Upper lobe of left lung (tissue), 6 donors: Measurements from ENCODE around the gene DPF3. TPM values are rescaled to one million over a fixed set of nuclear protein-coding genes. Genes with fewer than 3 reads are reported as not detected.

Experiments
- ATAC-seq, 2 donors: fragments of 200-7000 bp; cut with Tn5 transposase; one replicate each; pipeline ENCODE4 v1.9.1; 2022; ENCODE audit warnings: mild to moderate bottlenecking in 2 of 2, moderate library complexity in 2 of 2; ENCODE audit not compliant: low FRiP score in 2 of 2
- DNase-seq, 2 donors: peaks; one replicate each; pipeline ENCODE4 v3.0.0-alpha.2; 2019 to 2020
- H3K27ac ChIP-seq, 4 donors: fragments of 200-600 bp; sonication (generic); one replicate each; pipeline ENCODE4 v1.5.1; 2016 to 2019
- H3K27me3 ChIP-seq, 4 donors: fragments of 200-600 bp; sonication (generic); one replicate each; pipeline ENCODE4 v1.5.1; 2017 to 2019
- H3K36me3 ChIP-seq, 4 donors: fragments of 200-600 bp; sonication (generic); one replicate each; pipeline ENCODE4 v1.5.1; 2016 to 2019
- H3K4me1 ChIP-seq, 4 donors: fragments of 200-600 bp; sonication (generic); one replicate each; pipeline ENCODE4 v1.5.1; 2018 to 2019
- H3K4me3 ChIP-seq, 4 donors: fragments of 200-600 bp; sonication (generic); one replicate each; pipeline ENCODE4 v1.5.1; 2017 to 2019; ENCODE audit warnings: mild to moderate bottlenecking in 2 of 4, moderate library complexity in 1 of 4
- H3K9me3 ChIP-seq, 4 donors: fragments of 200-600 bp; sonication (generic); one replicate each; pipeline ENCODE4 v1.5.1; 2018 to 2019
- EP300 ChIP-seq, 4 donors: sonication (generic); formaldehyde crosslinking; IDR thresholded peaks; one replicate each; pipeline ENCODE4 v1.5.1; 2017; ENCODE audit warnings: antibody characterized with exemption in 4 of 4, control low read depth in 2 of 4
- POLR2A ChIP-seq, 4 donors: fragments of 450-650 bp; IDR thresholded peaks; one replicate each; pipeline ENCODE4 v1.5.1; 2016 to 2017; ENCODE audit warnings: antibody characterized with exemption in 4 of 4, mild to moderate bottlenecking in 2 of 4
- POLR2AphosphoS5 ChIP-seq, 2 donors: sonication (generic); formaldehyde crosslinking; IDR thresholded peaks; one replicate each; pipeline ENCODE4 v1.5.1; 2017; ENCODE audit warnings: antibody characterized with exemption in 2 of 2
- WGBS, 2 donors: methylation state at CpG; one replicate each; pipeline ENCODE4 v1.1.5; 2017 to 2018; 5-methylcytosine and 5-hydroxymethylcytosine counted together
- total RNA-seq, 6 donors: library from RNA; depleted of rRNA in 4 of 6; stranded (reverse); fragments of >200 nt in 4 of 6; gene quantifications; one replicate each; pipeline versions ENCODE4 v1.1.0 to v1.2.1, GENCODE V29; 2016 to 2021
- TF ChIP-seq, protein P1 (sequence below), 6 experiments: fragments of 450-650 bp in 4 of 6; fragments of 200-600 bp in 2 of 6; sonication (generic) in 2 of 6; IDR thresholded peaks; one replicate each; pipeline ENCODE4 v1.5.1; 2016 to 2019; ENCODE audit warnings: antibody characterized with exemption in 6 of 6
- donor health status: DM: no; HTN: no; CAD: no; lungs with moderate emphysema.
- donor health status: DM: no; HTN: yes; CAD: no; lungs with severe emphysema.

The DPF3 gene
- total RNA-seq, 6 donors from 2014 or later = 0.30 to 1.3 (median 1.0) TPM

DNA sequence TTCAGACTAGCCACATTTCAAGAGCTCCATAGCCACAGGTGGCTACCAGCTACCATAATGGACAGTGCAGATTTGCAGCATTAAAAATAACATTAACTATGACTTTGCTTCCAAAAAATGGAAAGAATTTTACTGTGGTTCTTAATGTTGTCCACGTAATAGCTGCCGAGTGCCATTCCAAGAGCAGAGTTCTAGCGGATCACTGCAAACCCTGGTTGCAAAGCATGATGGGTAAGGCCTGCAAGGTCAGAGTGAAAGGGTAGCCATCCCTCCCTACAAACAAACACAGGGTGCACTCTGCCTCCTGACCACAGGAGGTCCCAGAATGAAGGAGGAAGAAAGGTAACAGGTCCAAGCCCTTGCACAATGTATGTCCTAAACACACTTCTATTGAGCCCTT lies 157.6 kb downstream of the DPF3 start:
- no peak for ATAC-seq
- no peaks in the 10 kb centered on the region for H3K9me3 ChIP-seq
- no peak overlapping the region for H3K4me3 ChIP-seq
- TF ChIP-seq EP300 (IDR thresholded peaks at IDR 0.05) = no peak
- TF ChIP-seq, protein P1, sequence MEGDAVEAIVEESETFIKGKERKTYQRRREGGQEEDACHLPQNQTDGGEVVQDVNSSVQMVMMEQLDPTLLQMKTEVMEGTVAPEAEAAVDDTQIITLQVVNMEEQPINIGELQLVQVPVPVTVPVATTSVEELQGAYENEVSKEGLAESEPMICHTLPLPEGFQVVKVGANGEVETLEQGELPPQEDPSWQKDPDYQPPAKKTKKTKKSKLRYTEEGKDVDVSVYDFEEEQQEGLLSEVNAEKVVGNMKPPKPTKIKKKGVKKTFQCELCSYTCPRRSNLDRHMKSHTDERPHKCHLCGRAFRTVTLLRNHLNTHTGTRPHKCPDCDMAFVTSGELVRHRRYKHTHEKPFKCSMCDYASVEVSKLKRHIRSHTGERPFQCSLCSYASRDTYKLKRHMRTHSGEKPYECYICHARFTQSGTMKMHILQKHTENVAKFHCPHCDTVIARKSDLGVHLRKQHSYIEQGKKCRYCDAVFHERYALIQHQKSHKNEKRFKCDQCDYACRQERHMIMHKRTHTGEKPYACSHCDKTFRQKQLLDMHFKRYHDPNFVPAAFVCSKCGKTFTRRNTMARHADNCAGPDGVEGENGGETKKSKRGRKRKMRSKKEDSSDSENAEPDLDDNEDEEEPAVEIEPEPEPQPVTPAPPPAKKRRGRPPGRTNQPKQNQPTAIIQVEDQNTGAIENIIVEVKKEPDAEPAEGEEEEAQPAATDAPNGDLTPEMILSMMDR (IDR thresholded peaks at IDR 0.05) = no peak
- no peak for TF ChIP-seq POLR2A (IDR thresholded peaks at IDR 0.05)
- TF ChIP-seq POLR2AphosphoS5 (IDR thresholded peaks at IDR 0.05) = no peak
- 80 to 96% methylated on average over 3 of the region's 3 CpGs for WGBS, 2 donors
- no peaks in the 10 kb centered on the region for H3K27me3 ChIP-seq
- no peaks in the 10 kb centered on the region for H3K36me3 ChIP-seq
- H3K4me1 ChIP-seq = no peaks in the 10 kb centered on the region
- H3K27ac ChIP-seq = no peak overlapping the region
- DNase-seq = no peak

DNA sequence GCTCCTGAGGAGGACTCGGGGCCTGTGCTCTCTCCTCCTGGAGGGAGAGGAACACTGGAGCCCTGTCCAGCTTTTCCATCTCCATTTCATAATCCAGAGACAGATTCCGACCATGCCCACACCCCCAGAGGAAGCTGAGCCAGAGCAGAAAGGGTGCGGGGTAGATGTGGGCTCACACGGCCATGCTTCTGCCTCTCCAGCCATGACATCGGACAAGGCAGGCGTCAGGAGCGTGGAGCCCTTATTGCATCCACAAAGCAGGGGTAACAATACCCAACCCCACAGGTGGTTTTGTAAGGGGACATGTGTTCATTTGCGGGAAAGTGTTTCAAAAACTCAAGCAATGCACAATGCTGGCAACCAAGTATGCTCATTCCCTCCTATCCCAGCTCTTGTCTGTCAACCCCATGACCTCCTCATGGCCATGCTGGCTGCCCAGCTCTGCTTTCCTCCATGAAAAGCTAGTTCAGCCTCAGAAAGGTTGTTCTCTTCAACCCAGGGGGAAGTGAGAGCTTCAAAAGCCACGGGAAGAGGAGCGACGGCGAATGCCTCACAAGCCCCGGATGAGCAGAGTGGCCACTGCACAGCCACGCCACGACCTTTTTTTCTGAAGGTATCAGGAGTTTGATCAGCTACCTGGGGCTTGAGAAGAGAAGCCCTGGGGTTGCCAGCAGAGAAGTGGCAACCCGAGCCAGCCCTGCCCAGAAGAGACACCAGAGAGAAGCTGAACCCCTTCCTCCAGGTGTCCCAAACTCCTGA lies 161.7 kb downstream of the DPF3 start:
- 82 to 87% methylated on average over 12 to 16 of the region's 16 CpGs for WGBS, 2 donors
- no peak for DNase-seq
- Histone ChIP-seq H3K9me3 (no peaks in the 10 kb centered on the region), H3K4me3 (no peak overlapping the region), H3K4me1 (no peaks in the 10 kb centered on the region), H3K27me3 (no peaks in the 10 kb centered on the region), H3K27ac (no peak overlapping the region), H3K36me3 (no peaks in the 10 kb centered on the region)
- ATAC-seq = no peak
- TF ChIP-seq, protein P1 (IDR thresholded peaks at IDR 0.05) = no peak
- TF ChIP-seq POLR2A (IDR thresholded peaks at IDR 0.05) (no peak), EP300 (IDR thresholded peaks at IDR 0.05) (no peak), POLR2AphosphoS5 (IDR thresholded peaks at IDR 0.05) (no peak)

DNA sequence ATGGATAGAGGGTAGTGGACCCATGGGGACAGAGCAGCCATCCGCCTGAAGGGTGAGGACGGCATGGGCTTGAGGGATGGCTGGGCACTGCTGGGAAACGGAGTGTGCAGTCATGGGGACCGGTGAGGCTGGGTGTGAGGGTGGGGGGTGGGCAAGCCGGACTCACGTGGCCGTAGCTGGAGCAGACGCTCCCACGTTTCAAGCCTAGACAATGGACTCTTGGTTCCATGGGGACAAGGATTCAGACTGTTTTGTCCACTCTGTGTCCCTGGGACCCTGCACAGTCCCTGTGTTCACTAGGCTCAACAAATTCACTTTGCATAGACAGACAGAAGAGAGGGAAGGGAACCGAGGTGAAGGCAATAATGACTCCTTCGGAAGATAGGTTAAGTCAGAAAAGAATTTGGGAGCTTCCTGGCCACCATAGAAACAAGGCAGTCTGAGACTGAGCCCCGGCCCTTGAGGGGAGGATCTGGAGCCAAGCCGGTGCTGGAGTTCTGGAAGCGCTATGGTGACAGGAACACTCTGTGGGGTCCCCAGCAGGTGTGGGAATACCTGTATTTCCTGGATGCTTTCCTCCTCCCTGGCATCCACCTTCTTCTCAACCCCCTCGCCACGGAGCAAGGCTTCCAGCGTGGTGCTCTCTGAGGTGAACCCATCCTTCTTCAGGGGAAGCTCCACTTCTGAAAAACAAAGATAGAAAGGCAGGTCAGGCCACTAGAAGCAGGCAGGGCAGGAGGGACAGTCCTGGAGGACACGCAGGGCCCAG lies 162.5 kb downstream of the DPF3 start:
- TF ChIP-seq EP300 (IDR thresholded peaks at IDR 0.05) (no peak), POLR2A (IDR thresholded peaks at IDR 0.05) (no peak), POLR2AphosphoS5 (IDR thresholded peaks at IDR 0.05) (no peak)
- TF ChIP-seq, protein P1 (IDR thresholded peaks at IDR 0.05) = no peak
- Histone ChIP-seq H3K36me3 (no peaks in the 10 kb centered on the region), H3K27me3 (no peaks in the 10 kb centered on the region), H3K9me3 (no peaks in the 10 kb centered on the region), H3K4me3 (no peak overlapping the region), H3K4me1 (no peaks in the 10 kb centered on the region), H3K27ac (no peak overlapping the region)
- 81 to 90% methylated on average over 14 to 18 of the region's 18 CpGs for WGBS, 2 donors
- ATAC-seq (no peak), DNase-seq (no peak)

DNA sequence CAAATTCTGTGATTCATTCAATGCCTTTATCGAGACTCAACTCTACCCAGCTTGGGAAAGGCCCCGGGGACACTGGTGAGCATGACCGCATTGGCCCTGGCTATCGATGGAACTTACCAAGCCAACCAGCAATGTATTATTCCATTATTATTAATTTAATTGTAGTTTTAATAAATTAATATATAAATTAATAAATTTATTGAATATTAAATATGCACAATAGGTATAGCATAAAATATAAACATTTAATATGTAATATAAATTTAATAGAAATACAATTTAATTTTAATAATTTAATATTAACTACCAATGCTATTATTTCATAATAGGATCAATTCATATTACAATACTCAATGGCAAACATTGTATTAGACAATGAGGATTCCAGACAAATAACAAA lies 163.4 kb downstream of the DPF3 start:
- DNase-seq (no peak), ATAC-seq (no peak)
- no peak overlapping the region for H3K4me3 ChIP-seq
- no peaks in the 10 kb centered on the region for H3K9me3 ChIP-seq
- TF ChIP-seq EP300 (IDR thresholded peaks at IDR 0.05) = no peak
- no peak for TF ChIP-seq POLR2A (IDR thresholded peaks at IDR 0.05)
- TF ChIP-seq POLR2AphosphoS5 (IDR thresholded peaks at IDR 0.05) = no peak
- TF ChIP-seq, protein P1 (IDR thresholded peaks at IDR 0.05) = no peak
- no peaks in the 10 kb centered on the region for H3K36me3 ChIP-seq
- H3K27ac ChIP-seq = no peak overlapping the region
- WGBS, 2 donors = 96 to 97% methylated on average over 4 of the region's 4 CpGs
- H3K27me3 ChIP-seq = no peaks in the 10 kb centered on the region
- no peaks in the 10 kb centered on the region for H3K4me1 ChIP-seq
